Kidney (tissue), 14 donors: ENCODE results near the gene JMJD4. TPM values are rescaled to one million over a fixed set of nuclear protein-coding genes. Genes with fewer than 3 reads are reported as not detected.

Source experiments
- DNase-seq, 5 donors: peaks; one replicate each; pipeline ENCODE4 v3.0.0-alpha.2; 2013 to 2020
- FAIRE-seq: peaks from 2 replicates; lab custom pipeline; 2012; peaks lifted over from hg19 to GRCh38; lab: Jason Lieb, UNC
- H3K27ac ChIP-seq, 2 donors: one replicate each; pipeline ENCODE4 v1.7.0; 2013; ENCODE audit warnings: low read depth in 2 of 2, low read length in 2 of 2, inconsistent platforms in 1 of 2
- H3K27me3 ChIP-seq: one replicate; pipeline ENCODE4 v1.7.1; 2013; ENCODE audit warnings: low read length, inconsistent platforms; ENCODE audit not compliant: control insufficient read depth, insufficient read depth
- H3K36me3 ChIP-seq, 3 donors: one replicate each; pipeline versions ENCODE4 v1.7.0 to v1.7.1; 2013; ENCODE audit warnings: low read length in 3 of 3, control low read depth in 1 of 3, inconsistent platforms in 1 of 3; ENCODE audit not compliant: insufficient read depth in 3 of 3, control insufficient read depth in 2 of 3
- H3K4me1 ChIP-seq, 3 donors: one replicate each; pipeline versions ENCODE4 v1.7.0 to v1.7.1; 2013; ENCODE audit warnings: low read length in 3 of 3, inconsistent platforms in 1 of 3, low read depth in 1 of 3; ENCODE audit not compliant: control insufficient read depth in 2 of 3, insufficient read depth in 2 of 3
- H3K4me3 ChIP-seq, 3 donors: one replicate each; pipeline versions ENCODE4 v1.7.0 to v1.8.1; 2013; ENCODE audit warnings: low read length in 3 of 3, control low read depth in 1 of 3, inconsistent platforms in 1 of 3
- H3K9ac ChIP-seq, 3 donors: one replicate each; pipeline versions ENCODE4 v1.7.0 to v1.7.1; 2013; ENCODE audit warnings: low read length in 3 of 3, control low read depth in 1 of 3, inconsistent platforms in 1 of 3
- H3K9me3 ChIP-seq, 3 donors: one replicate each; pipeline versions ENCODE4 v1.7.0 to v1.7.1; 2013; ENCODE audit warnings: low read length in 3 of 3, control low read depth in 1 of 3, inconsistent platforms in 1 of 3; ENCODE audit not compliant: control insufficient read depth in 2 of 3, insufficient read depth in 1 of 3
- intact Hi-C: fragments of 100-400 bp; cut with DNase I; formaldehyde crosslinking; loops from one replicate; pipeline ENCODE4 v1.11.1; 2022
- polyA plus RNA-seq: library from polyadenylated mRNA; stranded (reverse); fragments of 350-450 nt; fragmentation: Illumina TruSeq; extraction: RNeasy Lipid Tissue Mini Kit (QIAGEN cat#74804); gene quantifications from one replicate; pipeline ENCODE4 v1.2.3, GENCODE V29; 2014; ENCODE audit warnings: low read depth, low replicate concordance; ENCODE audit not compliant: insufficient read depth
- total RNA-seq: library from RNA; stranded (reverse); fragmentation: NEBNext Ultra II Directional; extraction: Animal tissue kit (Norgen Biotek cat#: 25700); gene quantifications from one replicate; pipeline ENCODE4 v1.2.1, GENCODE V29; 2021
- TF ChIP-seq, protein P1 (sequence below): IDR thresholded peaks from 3 replicates; pipeline ENCODE4 v1.5.1; 2012; ENCODE audit warnings: mild to moderate bottlenecking, moderate library complexity, borderline replicate concordance; ENCODE audit not compliant: insufficient read depth; ENCODE audit errors: extremely low read depth
- donor health status: control.
- donor health status: control.
- donor health status: control.
- donor health status: control.
- donor health status: control.
- donor health status: DM: yes; HTN: yes; CAD: no.
- donor health status: Normal renal cell carcinoma (clear cell type).

The JMJD4 gene
- total and polyA plus RNA-seq, 2 donors from 2014 or later, result 12.6 to 15.9 TPM

DNA sequence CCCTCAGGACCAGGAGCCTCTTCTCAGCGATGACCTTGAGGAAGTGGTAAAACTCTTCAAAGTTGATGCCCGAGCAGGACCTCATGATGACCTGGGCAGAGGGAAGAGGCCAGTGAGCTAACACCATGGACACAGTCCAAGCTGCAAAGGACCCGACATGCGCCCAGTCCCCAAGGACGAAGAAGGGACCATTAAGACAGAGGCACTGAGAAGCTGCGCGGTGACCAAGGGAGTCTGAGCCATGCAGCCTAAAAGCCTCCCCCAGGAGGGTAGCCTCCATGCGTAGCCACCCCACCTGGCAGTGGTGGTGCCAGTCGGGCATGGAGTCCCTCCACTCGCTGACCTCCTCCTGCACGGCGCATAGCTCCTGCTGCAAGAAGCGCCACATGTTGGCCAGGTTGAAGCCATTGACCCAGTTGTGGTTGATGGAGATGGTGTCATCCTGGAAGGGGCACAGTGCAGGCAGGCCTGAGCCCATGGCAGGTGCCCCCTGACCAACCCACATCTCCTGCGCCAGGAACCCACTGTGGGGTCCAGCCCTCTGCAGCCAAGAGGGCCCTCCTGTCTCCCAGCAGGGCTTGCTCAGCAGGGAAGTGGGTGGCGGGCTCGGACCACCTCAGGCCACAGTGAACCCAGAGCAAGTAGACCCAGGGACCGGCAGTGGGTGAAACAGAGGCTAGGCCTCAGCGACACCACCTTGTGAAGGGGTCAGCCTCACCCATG, 2.4 kb downstream of the JMJD4 start:
- no peak for FAIRE-seq
- Histone ChIP-seq H3K27me3 (no peaks in the 10 kb centered on the region), H3K4me3 (no peak overlapping the region), H3K27ac (no peak overlapping the region), H3K9me3 (no peaks in the 10 kb centered on the region), H3K36me3 (peaks cover 0 to 4% (median 0%) of the 10 kb centered on the region in 3 donors), H3K4me1 (peaks cover 0 to 42% (median 4%) of the 10 kb centered on the region in 3 donors), H3K9ac (no peak overlapping the region)
- intact Hi-C loops, result no loop called here
- TF ChIP-seq, protein P1, sequence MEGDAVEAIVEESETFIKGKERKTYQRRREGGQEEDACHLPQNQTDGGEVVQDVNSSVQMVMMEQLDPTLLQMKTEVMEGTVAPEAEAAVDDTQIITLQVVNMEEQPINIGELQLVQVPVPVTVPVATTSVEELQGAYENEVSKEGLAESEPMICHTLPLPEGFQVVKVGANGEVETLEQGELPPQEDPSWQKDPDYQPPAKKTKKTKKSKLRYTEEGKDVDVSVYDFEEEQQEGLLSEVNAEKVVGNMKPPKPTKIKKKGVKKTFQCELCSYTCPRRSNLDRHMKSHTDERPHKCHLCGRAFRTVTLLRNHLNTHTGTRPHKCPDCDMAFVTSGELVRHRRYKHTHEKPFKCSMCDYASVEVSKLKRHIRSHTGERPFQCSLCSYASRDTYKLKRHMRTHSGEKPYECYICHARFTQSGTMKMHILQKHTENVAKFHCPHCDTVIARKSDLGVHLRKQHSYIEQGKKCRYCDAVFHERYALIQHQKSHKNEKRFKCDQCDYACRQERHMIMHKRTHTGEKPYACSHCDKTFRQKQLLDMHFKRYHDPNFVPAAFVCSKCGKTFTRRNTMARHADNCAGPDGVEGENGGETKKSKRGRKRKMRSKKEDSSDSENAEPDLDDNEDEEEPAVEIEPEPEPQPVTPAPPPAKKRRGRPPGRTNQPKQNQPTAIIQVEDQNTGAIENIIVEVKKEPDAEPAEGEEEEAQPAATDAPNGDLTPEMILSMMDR, result no peak
- DNase-seq, result no peak

DNA sequence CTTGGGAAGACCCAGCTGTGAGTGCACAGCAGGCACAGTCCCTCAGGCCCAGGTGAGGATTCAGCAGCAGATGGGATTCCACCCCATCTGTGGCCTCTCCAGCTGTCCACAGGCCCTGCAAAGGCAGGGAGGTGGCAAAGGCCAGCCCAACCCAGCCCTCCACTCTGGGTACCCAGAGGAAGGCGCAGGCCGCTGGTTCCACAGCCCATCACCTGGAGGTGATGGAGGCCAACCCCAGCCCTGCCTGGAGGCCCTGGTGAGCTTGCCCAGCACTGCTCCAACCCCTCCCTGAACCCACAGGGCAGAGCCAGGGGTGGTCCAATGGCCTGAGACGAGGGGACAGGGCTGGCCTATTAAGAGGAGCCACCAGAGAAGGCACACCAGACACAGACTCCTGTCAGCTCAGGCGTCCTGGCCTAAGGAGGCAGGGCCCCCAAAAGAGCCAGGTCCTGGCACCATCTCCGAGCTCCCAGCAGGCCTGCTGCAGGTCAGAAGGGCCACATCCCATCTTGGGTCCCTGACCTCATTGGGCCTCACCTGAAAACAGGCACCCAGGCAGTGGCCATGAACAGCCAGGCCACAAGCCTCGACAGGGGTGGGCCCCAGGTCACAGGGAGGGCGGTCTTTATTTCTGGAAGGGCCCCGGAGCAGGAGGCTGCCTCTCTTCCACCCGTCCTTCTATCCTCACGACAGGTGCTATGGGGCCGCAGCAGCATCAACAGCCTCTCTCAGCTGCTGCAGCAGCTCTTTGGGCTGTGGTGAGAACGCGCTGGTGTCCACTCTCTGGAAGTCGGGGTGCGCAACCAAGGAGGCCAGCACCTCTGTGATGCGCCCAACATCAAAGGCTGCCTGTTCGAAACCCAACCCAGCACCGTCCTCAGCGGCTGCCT, 3.2 kb downstream of the JMJD4 start:
- DNase-seq (no peak), FAIRE-seq (no peak)
- Histone ChIP-seq H3K9ac (no peak overlapping the region), H3K36me3 (peaks cover 0 to 4% (median 0%) of the 10 kb centered on the region in 3 donors), H3K4me1 (peaks cover 0 to 40% (median 4%) of the 10 kb centered on the region in 3 donors), H3K4me3 (no peak overlapping the region), H3K9me3 (no peaks in the 10 kb centered on the region), H3K27ac (no peak overlapping the region), H3K27me3 (no peaks in the 10 kb centered on the region)
- TF ChIP-seq, protein P1, result no peak
- intact Hi-C loops, result no loop called here

DNA sequence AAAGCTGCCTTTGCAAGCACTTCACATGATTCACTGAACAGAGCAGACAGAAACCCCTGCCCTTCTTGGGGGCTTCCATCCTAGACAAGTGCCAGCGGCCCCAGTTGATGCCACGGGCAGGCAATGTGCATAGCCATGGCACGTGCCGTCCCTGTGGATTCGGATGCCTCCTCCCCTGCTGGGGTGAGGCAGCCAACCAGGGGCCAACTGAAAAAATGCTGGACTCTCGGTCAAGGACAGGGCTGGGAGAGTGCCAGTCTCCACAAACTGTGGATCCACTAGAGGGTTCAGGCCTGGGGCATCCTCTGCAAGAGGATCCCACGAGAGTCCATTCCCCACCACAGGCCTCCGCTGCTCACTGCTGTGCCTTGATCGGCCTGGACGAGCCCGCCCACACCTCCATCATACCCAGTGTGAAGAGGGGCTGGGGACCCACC, 3.8 kb downstream of the JMJD4 start:
- DNase-seq (no peak), FAIRE-seq (no peak)
- peaks cover 0 to 39% (median 3%) of the 10 kb centered on the region in 3 donors for H3K4me1 ChIP-seq
- no peak overlapping the region for H3K27ac ChIP-seq
- H3K36me3 ChIP-seq, result peaks cover 0 to 4% (median 0%) of the 10 kb centered on the region in 3 donors
- H3K9me3 ChIP-seq, result no peaks in the 10 kb centered on the region
- H3K9ac ChIP-seq, result no peak overlapping the region
- TF ChIP-seq, protein P1, result no peak
- H3K4me3 ChIP-seq, result no peak overlapping the region
- H3K27me3 ChIP-seq, result no peaks in the 10 kb centered on the region
- intact Hi-C loops, result no loop called here
